ENCODE results near the gene P4HA2.

The P4HA2 gene

DNA sequence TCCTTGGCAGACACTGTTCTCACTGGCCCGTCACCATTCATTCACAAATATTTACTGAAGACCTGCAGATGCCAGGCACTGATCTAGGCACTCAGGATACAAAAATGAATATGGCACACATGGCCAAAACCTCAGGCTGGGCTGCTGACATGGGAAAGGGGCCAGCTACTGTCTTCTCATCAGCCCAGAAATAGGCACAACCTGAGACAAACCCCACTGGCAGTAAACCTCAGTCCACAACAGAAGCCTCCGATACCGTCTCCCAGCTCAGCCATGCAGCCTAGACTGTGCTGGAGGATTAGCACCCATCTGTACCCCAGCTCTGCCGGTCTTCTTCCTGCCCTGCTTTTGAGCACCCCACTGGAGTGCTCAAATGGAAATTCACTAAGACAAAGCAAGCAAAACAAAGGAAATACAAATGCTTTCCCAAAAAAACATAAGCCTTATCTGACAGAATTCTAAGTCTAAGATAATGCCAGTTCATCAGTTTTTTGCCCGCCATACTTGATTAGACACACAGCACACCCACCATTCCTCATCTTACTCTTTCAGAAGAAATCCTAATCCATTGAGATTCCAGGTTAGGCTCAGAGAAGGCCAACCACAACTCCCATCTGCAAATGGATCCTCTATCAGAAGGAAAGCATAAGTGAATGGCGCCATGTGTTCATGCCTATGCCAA, 8.2 kb downstream of the P4HA2 start:
- no peak overlapping the region for H3K4me3 ChIP-seq (replicated peaks; ENCODE audit: low read depth, low read length)
- no peak for DNase-seq (ENCODE audit: extremely low read depth, low read depth)
- TF ChIP-seq, protein P1, sequence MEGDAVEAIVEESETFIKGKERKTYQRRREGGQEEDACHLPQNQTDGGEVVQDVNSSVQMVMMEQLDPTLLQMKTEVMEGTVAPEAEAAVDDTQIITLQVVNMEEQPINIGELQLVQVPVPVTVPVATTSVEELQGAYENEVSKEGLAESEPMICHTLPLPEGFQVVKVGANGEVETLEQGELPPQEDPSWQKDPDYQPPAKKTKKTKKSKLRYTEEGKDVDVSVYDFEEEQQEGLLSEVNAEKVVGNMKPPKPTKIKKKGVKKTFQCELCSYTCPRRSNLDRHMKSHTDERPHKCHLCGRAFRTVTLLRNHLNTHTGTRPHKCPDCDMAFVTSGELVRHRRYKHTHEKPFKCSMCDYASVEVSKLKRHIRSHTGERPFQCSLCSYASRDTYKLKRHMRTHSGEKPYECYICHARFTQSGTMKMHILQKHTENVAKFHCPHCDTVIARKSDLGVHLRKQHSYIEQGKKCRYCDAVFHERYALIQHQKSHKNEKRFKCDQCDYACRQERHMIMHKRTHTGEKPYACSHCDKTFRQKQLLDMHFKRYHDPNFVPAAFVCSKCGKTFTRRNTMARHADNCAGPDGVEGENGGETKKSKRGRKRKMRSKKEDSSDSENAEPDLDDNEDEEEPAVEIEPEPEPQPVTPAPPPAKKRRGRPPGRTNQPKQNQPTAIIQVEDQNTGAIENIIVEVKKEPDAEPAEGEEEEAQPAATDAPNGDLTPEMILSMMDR (IDR thresholded peaks at IDR 0.05; ENCODE audit: low read depth, low read length, missing control alignments) = no peak

DNA sequence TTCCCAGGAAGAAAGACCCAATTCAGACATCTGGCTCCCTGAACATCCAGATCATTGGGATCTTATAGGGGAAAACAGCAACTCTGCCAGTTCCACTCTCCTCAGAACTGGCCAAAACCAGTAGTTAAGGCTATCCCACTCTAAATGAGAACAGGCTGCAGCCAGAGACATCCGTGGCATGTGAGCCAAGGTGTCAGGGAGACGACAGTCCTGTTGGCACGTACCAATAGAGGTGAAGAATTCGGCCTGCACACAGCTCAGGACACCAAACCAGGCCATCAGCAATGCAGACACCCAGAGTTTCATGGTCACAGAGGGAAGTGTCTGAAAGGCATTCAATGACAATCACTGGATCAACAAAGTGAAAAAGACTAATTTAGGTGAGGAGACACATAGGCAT, 9.3 kb downstream of the P4HA2 start:
- TF ChIP-seq, protein P1 (IDR thresholded peaks at IDR 0.05; ENCODE audit: low read depth, low read length, missing control alignments) = no peak
- H3K4me3 ChIP-seq (replicated peaks; ENCODE audit: low read depth, low read length) = no peak overlapping the region
- DNase-seq (ENCODE audit: extremely low read depth, low read depth) = no peak

DNA sequence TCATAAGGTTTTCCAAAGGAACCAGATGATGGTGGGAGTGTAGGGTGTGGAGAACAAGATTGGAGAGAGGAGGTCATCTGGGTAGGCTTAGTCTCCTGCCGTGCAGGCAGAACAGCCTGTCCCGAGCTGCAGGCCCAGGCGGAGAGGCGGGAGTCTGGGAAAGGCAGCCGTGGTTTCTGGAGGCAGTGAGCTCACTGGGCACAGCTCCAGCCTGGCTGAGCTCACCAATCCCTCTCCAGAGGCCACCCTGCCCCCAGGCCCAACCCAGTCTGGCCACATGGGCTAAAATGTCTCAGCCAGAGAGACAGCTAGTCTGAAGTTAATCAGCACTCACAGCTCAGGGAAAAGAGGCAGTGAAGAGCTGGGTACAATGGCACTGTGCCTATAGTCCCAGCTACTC, 12.3 kb downstream of the P4HA2 start:
- no peak overlapping the region for H3K4me3 ChIP-seq (replicated peaks; ENCODE audit: low read depth, low read length)
- peak; percentile 91 for DNase-seq (ENCODE audit: extremely low read depth, low read depth)
- TF ChIP-seq, protein P1 (IDR thresholded peaks at IDR 0.05; ENCODE audit: low read depth, low read length, missing control alignments) = no peak

DNA sequence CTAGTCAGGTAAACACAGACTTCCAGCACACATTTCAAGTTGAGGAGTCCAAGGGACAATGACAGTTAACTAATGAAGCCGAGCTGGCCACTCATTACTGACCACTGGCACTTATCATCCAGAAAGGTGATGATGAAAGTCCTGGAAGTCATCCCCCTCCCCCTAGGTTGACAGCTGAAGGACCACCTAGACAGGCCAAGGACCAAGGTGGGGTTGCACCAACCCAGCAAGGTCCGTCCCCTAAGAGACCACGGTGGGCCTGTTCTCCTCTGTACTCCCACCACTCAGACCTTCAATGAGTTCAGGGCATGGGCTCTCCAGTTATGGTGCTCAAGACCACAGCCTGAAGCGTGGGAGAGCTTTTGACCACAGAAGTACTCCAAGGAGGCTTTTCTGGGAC, 13.2 kb downstream of the P4HA2 start:
- no peak for DNase-seq (ENCODE audit: extremely low read depth, low read depth)
- H3K4me3 ChIP-seq (replicated peaks; ENCODE audit: low read depth, low read length) = no peak overlapping the region
- TF ChIP-seq, protein P1 (IDR thresholded peaks at IDR 0.05; ENCODE audit: low read depth, low read length, missing control alignments) = no peak

DNA sequence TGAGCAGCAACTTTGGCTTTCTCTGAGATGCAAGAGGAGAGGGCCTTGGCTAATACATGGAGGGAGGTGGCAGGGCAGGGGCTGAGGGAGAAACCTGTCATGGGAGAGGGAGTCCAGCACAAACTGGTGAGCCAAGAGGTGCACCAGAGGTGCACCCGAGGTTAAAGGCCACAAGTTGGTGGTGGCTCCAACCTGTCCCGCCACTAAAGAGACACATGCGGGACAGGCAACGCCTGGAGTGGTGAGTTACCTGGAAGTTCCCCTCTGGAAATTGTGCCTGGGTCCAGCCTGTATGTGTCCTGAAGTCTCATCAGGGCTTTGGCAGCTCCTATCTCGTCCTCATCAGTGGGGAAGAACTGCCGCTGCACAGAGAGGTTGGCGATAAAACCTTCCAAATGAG, 14.0 kb downstream of the P4HA2 start:
- TF ChIP-seq, protein P1 (IDR thresholded peaks at IDR 0.05; ENCODE audit: low read depth, low read length, missing control alignments) = no peak
- DNase-seq (ENCODE audit: extremely low read depth, low read depth) = no peak
- no peak overlapping the region for H3K4me3 ChIP-seq (replicated peaks; ENCODE audit: low read depth, low read length)

DNA sequence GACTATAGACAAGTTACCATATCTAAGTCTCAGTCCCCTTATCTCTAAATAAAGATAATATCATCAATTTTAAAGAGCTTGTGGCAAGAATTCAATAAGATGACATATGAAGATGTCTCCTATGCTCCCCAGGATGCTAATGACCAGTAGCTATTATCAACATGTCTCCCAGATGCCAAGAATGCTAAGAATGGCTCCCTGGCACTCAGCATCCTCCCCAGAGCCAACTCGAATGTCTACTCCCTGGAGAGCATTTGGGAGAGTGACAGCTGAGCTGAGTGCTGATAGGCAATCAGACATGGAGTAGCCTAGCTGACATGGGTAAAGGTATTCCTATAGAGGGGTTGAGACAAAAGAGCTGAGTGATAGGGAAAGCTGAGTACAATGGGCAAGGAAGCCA, 15.9 kb downstream of the P4HA2 start:
- H3K4me3 ChIP-seq (replicated peaks; ENCODE audit: low read depth, low read length) = no peak overlapping the region
- TF ChIP-seq, protein P1 (IDR thresholded peaks at IDR 0.05; ENCODE audit: low read depth, low read length, missing control alignments) = no peak
- no peak for DNase-seq (ENCODE audit: extremely low read depth, low read depth)

DNA sequence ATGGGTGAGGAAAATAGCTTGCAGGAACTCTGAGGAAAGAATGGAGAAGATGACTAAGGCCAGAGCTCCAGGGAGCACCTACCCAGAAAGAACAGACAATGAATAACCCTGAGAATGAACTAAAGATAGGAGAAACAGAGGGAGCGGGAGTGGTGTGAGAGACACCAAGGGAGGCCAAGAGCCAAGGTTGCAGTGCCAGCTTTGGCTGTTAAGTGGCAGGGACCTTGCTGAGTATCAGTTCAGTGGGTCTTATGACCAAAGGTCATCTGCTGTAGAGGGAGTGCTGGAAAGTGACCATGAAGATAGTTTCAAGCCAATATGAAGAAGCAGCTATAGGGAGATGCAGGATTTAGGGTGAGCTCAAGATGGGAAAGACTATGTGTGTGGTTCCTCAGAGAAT, 16.7 kb downstream of the P4HA2 start:
- TF ChIP-seq, protein P1 (IDR thresholded peaks at IDR 0.05; ENCODE audit: low read depth, low read length, missing control alignments) = no peak
- no peak for DNase-seq (ENCODE audit: extremely low read depth, low read depth)

More for the DNA sequence above, 16.7 kb downstream of the P4HA2 start:
- no peak overlapping the region for H3K4me3 ChIP-seq (replicated peaks; ENCODE audit: low read depth, low read length)

All from HFF-Myc (cell line).